Esophagus muscularis mucosa (tissue), 4 donors: Measurements from ENCODE around the gene GDF10.

Experiments used
- EP300 ChIP-seq: sonication (generic); formaldehyde crosslinking; IDR thresholded peaks from one replicate; pipeline ENCODE4 v1.6.1; 2017; ENCODE audit warnings: antibody characterized with exemption
- POLR2A ChIP-seq: fragments of 450-650 bp; IDR thresholded peaks from one replicate; pipeline ENCODE4 v1.6.1; 2017; ENCODE audit warnings: antibody characterized with exemption, moderate library complexity, mild to moderate bottlenecking, low read depth
- POLR2AphosphoS5 ChIP-seq, 2 donors: sonication (generic); formaldehyde crosslinking; IDR thresholded peaks; one replicate each; pipeline ENCODE4 v1.6.1; 2017; ENCODE audit warnings: antibody characterized with exemption in 2 of 2
- TF ChIP-seq, protein P1 (sequence below), 3 experiments: fragments of 200-600 bp in 2 of 3; fragments of 450-650 bp in 1 of 3; sonication (generic) in 2 of 3; IDR thresholded peaks; one replicate each; pipeline ENCODE4 v1.5.1; 2017 to 2019; ENCODE audit warnings: antibody characterized with exemption in 3 of 3, mild to moderate bottlenecking in 2 of 3, moderate library complexity in 1 of 3

DNA sequence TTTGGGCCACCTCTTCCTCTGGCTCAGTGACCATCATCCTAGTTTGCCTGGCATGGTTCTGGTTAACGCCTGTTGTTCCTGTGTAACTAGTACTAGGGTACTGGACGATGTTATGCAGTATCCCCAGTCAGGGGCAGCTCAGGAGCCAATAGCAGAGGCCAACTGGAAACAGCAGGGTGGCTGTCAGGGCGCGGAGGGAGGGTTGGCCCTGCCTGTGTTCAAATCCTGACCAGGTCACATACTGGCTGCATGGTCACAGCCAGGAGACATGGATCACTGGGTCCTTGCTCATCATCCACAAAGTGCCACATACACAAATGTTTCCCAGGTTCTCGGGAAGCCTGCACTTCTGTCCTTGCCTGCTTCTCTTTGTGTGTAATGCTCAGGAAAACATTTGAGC is 35.9 kb downstream of the GDF10 start:
- TF ChIP-seq, protein P1, sequence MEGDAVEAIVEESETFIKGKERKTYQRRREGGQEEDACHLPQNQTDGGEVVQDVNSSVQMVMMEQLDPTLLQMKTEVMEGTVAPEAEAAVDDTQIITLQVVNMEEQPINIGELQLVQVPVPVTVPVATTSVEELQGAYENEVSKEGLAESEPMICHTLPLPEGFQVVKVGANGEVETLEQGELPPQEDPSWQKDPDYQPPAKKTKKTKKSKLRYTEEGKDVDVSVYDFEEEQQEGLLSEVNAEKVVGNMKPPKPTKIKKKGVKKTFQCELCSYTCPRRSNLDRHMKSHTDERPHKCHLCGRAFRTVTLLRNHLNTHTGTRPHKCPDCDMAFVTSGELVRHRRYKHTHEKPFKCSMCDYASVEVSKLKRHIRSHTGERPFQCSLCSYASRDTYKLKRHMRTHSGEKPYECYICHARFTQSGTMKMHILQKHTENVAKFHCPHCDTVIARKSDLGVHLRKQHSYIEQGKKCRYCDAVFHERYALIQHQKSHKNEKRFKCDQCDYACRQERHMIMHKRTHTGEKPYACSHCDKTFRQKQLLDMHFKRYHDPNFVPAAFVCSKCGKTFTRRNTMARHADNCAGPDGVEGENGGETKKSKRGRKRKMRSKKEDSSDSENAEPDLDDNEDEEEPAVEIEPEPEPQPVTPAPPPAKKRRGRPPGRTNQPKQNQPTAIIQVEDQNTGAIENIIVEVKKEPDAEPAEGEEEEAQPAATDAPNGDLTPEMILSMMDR (IDR thresholded peaks at IDR 0.05), result no peak
- no peak for TF ChIP-seq POLR2A
- no peak for TF ChIP-seq POLR2AphosphoS5 (IDR thresholded peaks at IDR 0.05)
- no peak for TF ChIP-seq EP300
